GM12878 (cell line): Measurements from ENCODE around the gene COL23A1. TPM values are rescaled to one million over a fixed set of nuclear protein-coding genes. Genes with fewer than 3 reads are reported as not detected.

Experiments used
- ATAC-seq: fragments of 200-7000 bp; cut with Tn5 transposase; 3 replicates; pipeline ENCODE4 v1.9.1; 2020; ENCODE audit warnings: mild to moderate bottlenecking, moderate library complexity
- BruUV-seq: library from RNA; stranded (reverse); fragments of 400-500 nt; replicated peaks from 2 replicates; lab custom pipeline; 2021; lab: Mats Ljungman, UMichigan
- CTCF ChIA-PET: fragments of 300-600 bp; sonication (Branson Sonifier 250); formaldehyde crosslinking; extraction: SDS; loops from one replicate; lab custom pipeline; 2021; ENCODE audit warnings: inconsistent platforms; lab: Yijun Ruan, JAX
- POLR2A ChIA-PET: fragments of 350-600 bp; formaldehyde crosslinking; extraction: SDS; loops from one replicate; lab custom pipeline; 2021; ENCODE audit warnings: inconsistent platforms; lab: Charles Lee
- RAD21 ChIA-PET: fragments of 300-600 bp; sonication (Branson Sonifier 250); formaldehyde crosslinking; loops from one replicate; lab custom pipeline; 2023; ENCODE audit warnings: antibody characterized with exemption; ENCODE audit not compliant: unreplicated experiment; lab: Charles Lee
- SMC1A ChIA-PET: fragments of 300-600 bp; sonication (Branson Sonifier 250); formaldehyde crosslinking; loops from one replicate; lab custom pipeline; 2023; ENCODE audit not compliant: unreplicated experiment, uncharacterized antibody; lab: Charles Lee
- DNase-seq: peaks from one replicate; pipeline ENCODE4 v3.0.0-alpha.2; 2011; ENCODE audit warnings: low read depth, low spot score
- FAIRE-seq: peaks from 3 replicates; lab custom pipeline; 2011; peaks lifted over from hg19 to GRCh38; lab: Jason Lieb, UNC
- H2AFZ ChIP-seq: 2 replicates; pipeline ENCODE4 v1.6.0; 2011; ENCODE audit warnings: low read depth, low read length, control low read depth; ENCODE audit not compliant: control insufficient read depth
- H3K27ac ChIP-seq: 2 replicates; pipeline ENCODE4 v1.5.1; 2011; ENCODE audit warnings: control low read depth; ENCODE audit not compliant: control insufficient read depth, insufficient read depth
- H3K27me3 ChIP-seq, 2 experiments: replicated peaks in 1 of 2; 2 replicates each; pipeline versions ENCODE4 v1.6.0 to v1.6.1; 2011; ENCODE audit warnings: low read length in 1 of 2; ENCODE audit not compliant: control insufficient read depth in 2 of 2, insufficient read depth in 2 of 2
- H3K36me3 ChIP-seq, 2 experiments: 2 replicates each; pipeline ENCODE4 v1.5.1; 2011; ENCODE audit warnings: low read length in 1 of 2; ENCODE audit not compliant: control insufficient read depth in 2 of 2, insufficient read depth in 2 of 2
- H3K4me1 ChIP-seq: 2 replicates; pipeline ENCODE4 v1.6.1; 2011; ENCODE audit warnings: mild to moderate bottlenecking, low read length, moderate library complexity, mixed read lengths; ENCODE audit not compliant: control insufficient read depth, insufficient read depth
- H3K4me2 ChIP-seq: 2 replicates; pipeline ENCODE4 v1.6.0; 2011; ENCODE audit warnings: control low read depth; ENCODE audit not compliant: control insufficient read depth, insufficient read depth
- H3K4me3 ChIP-seq: fragments of 200-600 bp; sonication (generic); 2 replicates; pipeline ENCODE4 v1.5.1; 2016
- H3K79me2 ChIP-seq: 2 replicates; pipeline ENCODE4 v1.6.0; 2011; ENCODE audit warnings: low read length; ENCODE audit not compliant: control insufficient read depth, insufficient read depth
- H3K9ac ChIP-seq: 2 replicates; pipeline ENCODE4 v1.8.0; 2011; ENCODE audit warnings: low read length, control low read depth, mixed read lengths; ENCODE audit not compliant: control insufficient read depth, insufficient read depth
- H3K9me3 ChIP-seq: replicated peaks from 3 replicates; pipeline ENCODE4 v1.5.1; 2011; ENCODE audit warnings: mild to moderate bottlenecking, low read length; ENCODE audit not compliant: control insufficient read depth, insufficient read depth
- H4K20me1 ChIP-seq: 2 replicates; pipeline ENCODE4 v1.6.0; 2011; ENCODE audit not compliant: control insufficient read depth, insufficient read depth
- BCL11A ChIP-seq: IDR thresholded peaks from 2 replicates; pipeline ENCODE4 v1.6.1; 2011; ENCODE audit warnings: low read depth, low read length
- CEBPB ChIP-seq, 2 experiments: fragments of 150-350 bp in 1 of 2; IDR thresholded peaks; 2 replicates each; pipeline ENCODE4 v1.6.1; 2012 to 2014; ENCODE audit warnings: low read depth in 2 of 2, low read length in 2 of 2, borderline replicate concordance in 1 of 2, inconsistent platforms in 1 of 2
- HCFC1 ChIP-seq: fragments of 150-350 bp; IDR thresholded peaks from 2 replicates; pipeline ENCODE4 v1.6.1; 2014; ENCODE audit warnings: low read length
- KDM1A ChIP-seq: fragments of 200-600 bp; sonication (generic); IDR thresholded peaks from 2 replicates; pipeline ENCODE4 v1.6.1; 2016; ENCODE audit warnings: borderline replicate concordance
- NBN ChIP-seq: fragments of 450-650 bp; IDR thresholded peaks from 2 replicates; pipeline ENCODE4 v1.6.1; 2016
- NR2C2 ChIP-seq: IDR thresholded peaks from 2 replicates; pipeline ENCODE4 v1.6.1; 2011; ENCODE audit warnings: borderline replicate concordance, low read depth; ENCODE audit not compliant: control insufficient read depth, insufficient read length
- PAX5 ChIP-seq: IDR thresholded peaks from 2 replicates; pipeline ENCODE4 v1.6.1; 2011; ENCODE audit warnings: low read depth, low read length, borderline replicate concordance
- SREBF1 ChIP-seq: IDR thresholded peaks from 2 replicates; pipeline ENCODE4 v1.6.1; 2012; ENCODE audit warnings: mild to moderate bottlenecking, low read length
- USF1 ChIP-seq: IDR thresholded peaks from 2 replicates; pipeline ENCODE4 v1.6.1; 2011; ENCODE audit warnings: borderline replicate concordance, low read depth, mild to moderate bottlenecking, moderate library complexity, mixed read lengths, low read length; ENCODE audit not compliant: insufficient read depth; ENCODE audit errors: extremely low read length
- YY1 ChIP-seq: IDR thresholded peaks from 2 replicates; pipeline ENCODE4 v1.6.1; 2011; ENCODE audit warnings: low read depth, mild to moderate bottlenecking, low read length
- ZNF592 ChIP-seq: fragments of 450-650 bp; IDR thresholded peaks from 2 replicates; pipeline ENCODE4 v1.6.1; 2017; ENCODE audit warnings: mild to moderate bottlenecking, moderate library complexity
- WGBS: methylation state at CpG from one replicate; pipeline ENCODE4 v1.1.6; 2016; ENCODE audit warnings: low lambda C conversion rate; ENCODE audit not compliant: insufficient replicate concordance, insufficient coverage; ENCODE audit errors: missing lambda C conversion rate; 5-methylcytosine and 5-hydroxymethylcytosine counted together
- in situ Hi-C: fragments of 300-500 bp; cut with MboI; formaldehyde crosslinking; loops from 9 replicates; pipeline ENCODE4 v1.14.3; 2018; ENCODE audit warnings: mixed read lengths
- intact Hi-C: fragments of 100-400 bp; cut with micrococcal nuclease; formaldehyde crosslinking; loops from one replicate; pipeline ENCODE4 v1.14.2; 2022; ENCODE audit not compliant: unreplicated experiment
- polyA plus RNA-seq, 11 experiments: library from polyadenylated mRNA; depleted of rRNA in 4 of 11; unstranded in 6 of 11; stranded (reverse) in 5 of 11; fragments of >200 nt; fragmentation: Nextera tagmentation in 4 of 11; fragmentation: Illumina TruSeq in 1 of 11; extraction: Ambion mirVana in 4 of 11; extraction: Trizol in 1 of 11; gene quantifications; 1 replicate in 1 of 11; 2 replicates in 10 of 11; pipeline versions ENCODE4 v1.2.1 to v1.2.3, GENCODE V29; 2011 to 2016; ENCODE audit warnings: inconsistent platforms in 2 of 11, missing spikeins in 2 of 11, low read depth in 1 of 11
- total RNA-seq, 4 experiments: library from RNA; depleted of rRNA in 3 of 4; stranded (reverse); fragments of >200 nt in 3 of 4; fragmentation: Illumina TruSeq in 1 of 4; extraction: Trizol in 1 of 4; gene quantifications; 2 replicates each; pipeline versions ENCODE4 v1.2.1 to v1.2.3, GENCODE V29; 2013 to 2021

The COL23A1 gene
- total and polyA plus RNA-seq, 10 of the 15 experiments (the other 5 are each of a cell fraction or from before 2014, with no cell fraction given): 0.03 to 0.83 (median 0.09) TPM; not detected in 5

GRCh38 chr5:178286226-178287090 lies 303.7 kb downstream of the COL23A1 start:
- POLR2A ChIA-PET: no interaction called here
- DNase-seq (no peak), FAIRE-seq (no peak), ATAC-seq (no peak)
- Histone ChIP-seq H3K9ac (no peak overlapping the region), H2AFZ (no peak overlapping the region), H3K27ac (no peak overlapping the region), H3K9me3 (peaks cover 4% of the 10 kb centered on the region; the same call in 2 of the 3 replicates), H3K27me3 (no peaks in the 10 kb centered on the region; a peak in 2 of 4 replicates), H3K4me1 (no peaks in the 10 kb centered on the region), H3K4me3 (no peak overlapping the region), H3K79me2 (no peaks in the 10 kb centered on the region), H4K20me1 (no peaks in the 10 kb centered on the region), H3K36me3 (no peaks in the 10 kb centered on the region), H3K4me2 (no peak overlapping the region)
- intact Hi-C loops (loop anchor here (10.0 kb wide), 2 partner anchors 168 to 448 kb away; partner anchors contain the start of gene ZNF354A), in situ Hi-C loops (no loop called here)
- CTCF ChIA-PET: interaction anchor here (0.9 kb wide), 1 partner anchor 60 kb away, joined by 3 read pairs; no protein-coding TSS in a partner anchor
- BruUV-seq: no TSS peak
- RAD21 ChIA-PET: no interaction called here
- TF ChIP-seq SREBF1 (no peak), HCFC1 (no peak), USF1 (no peak), CEBPB (IDR thresholded peaks at IDR 0.05; ENCODE audit: borderline replicate concordance in 1 of 2, low read depth in 2 of 2, low read length in 2 of 2) (no peak), KDM1A (no peak), BCL11A (no peak), NBN (no peak), YY1 (no peak), PAX5 (no peak), ZNF592 (no peak), NR2C2 (no peak)
- SMC1A ChIA-PET: interaction anchor here (1.0 kb wide), 1 partner anchor 266 kb away, joined by 3 read pairs; no protein-coding TSS in a partner anchor
- WGBS: 51% methylated on average over 34 of the region's 34 CpGs
